HG02678 (cell line): ENCODE measurements around the gene RPS19BP1.

Experiments
- ATAC-seq: cut with Tn5 transposase; IDR thresholded peaks from one replicate; pipeline ENCODE4 v1.9.1; 2021; ENCODE audit warnings: mild to moderate bottlenecking, moderate library complexity; ENCODE audit not compliant: unreplicated experiment

RPS19BP1 gene, protein sequence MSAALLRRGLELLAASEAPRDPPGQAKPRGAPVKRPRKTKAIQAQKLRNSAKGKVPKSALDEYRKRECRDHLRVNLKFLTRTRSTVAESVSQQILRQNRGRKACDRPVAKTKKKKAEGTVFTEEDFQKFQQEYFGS

DNA sequence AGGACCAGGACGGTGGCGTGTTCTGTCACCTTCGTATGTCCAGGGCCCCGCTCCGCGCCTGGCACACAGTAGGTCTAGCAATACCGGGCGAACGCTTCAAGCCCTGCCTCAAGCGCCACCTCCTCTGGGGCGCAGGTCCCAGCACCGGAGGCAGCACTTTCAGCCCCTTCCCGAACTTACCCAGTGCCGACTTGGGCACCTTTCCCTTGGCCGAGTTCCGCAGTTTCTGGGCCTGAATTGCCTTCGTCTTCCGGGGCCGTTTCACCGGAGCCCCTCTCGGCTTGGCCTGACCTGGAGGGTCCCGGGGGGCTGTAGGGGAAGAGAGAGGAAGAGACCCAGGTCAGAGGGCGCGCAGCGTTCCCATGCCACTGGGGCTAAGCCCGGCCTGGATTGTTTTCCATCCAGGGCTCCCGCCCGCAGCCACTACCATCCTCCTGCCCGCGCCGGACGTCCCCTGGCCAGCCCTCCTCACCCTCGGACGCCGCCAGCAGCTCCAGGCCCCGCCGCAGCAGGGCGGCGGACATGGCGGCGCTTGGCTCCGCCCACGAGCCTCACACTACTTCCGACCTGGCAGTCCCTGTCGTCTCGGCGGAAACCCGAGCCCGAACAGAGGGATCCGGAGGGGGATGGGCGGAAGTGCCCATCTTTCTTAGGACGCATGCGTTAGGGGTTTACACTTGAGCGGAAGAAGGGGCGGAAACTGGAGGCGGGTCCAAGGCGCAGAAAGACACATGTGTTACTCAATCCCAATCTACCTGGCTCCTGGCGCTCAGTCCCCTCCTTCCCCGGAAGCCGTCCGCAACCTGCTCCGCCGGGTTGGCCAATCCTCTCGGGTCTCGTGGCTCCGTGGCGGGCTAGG, at the start of gene RPS19BP1:
Gene RPS19BP1, minus strand, starts transcription at position 534 of the 859 bp plus-strand sequence. Its CDS starts 10 bp downstream, at position 524.
- ATAC-seq: peak; percentile 82

- no peak for ATAC-seq
Measured at GRCh38 chr22:39581303-39581702, 48.8 kb upstream of the RPS19BP1 start.

GRCh38 chr22:39580795-39581194, 48.2 kb upstream of the RPS19BP1 start:
- no peak for ATAC-seq

GRCh38 chr22:39580006-39580441, 47.5 kb upstream of the RPS19BP1 start:
- ATAC-seq: no peak

DNA sequence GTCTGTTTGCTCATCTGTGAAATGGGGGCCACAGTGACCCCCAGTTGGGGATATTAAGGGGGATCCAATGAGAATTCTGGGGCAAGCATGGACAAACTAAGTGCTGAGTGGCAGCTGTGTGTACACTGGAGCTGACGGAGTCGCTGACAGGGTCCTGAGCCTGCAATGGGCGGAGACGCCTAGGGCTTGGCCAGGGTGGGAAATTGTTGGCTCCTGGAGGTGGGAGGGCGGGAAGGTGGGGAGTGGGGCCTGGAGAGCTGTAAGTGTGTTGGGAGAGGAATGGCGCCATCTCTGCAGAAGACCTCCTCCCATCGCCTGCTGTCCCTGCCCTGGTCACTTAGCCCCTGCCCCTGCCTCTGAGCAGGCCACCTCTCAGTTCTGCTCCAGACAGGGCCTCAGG, 45.4 kb upstream of the RPS19BP1 start:
- no peak for ATAC-seq

GRCh38 chr22:39577366-39577765, 44.8 kb upstream of the RPS19BP1 start:
- no peak for ATAC-seq

GRCh38 chr22:39576027-39576426, 43.5 kb upstream of the RPS19BP1 start:
- ATAC-seq: no peak

DNA sequence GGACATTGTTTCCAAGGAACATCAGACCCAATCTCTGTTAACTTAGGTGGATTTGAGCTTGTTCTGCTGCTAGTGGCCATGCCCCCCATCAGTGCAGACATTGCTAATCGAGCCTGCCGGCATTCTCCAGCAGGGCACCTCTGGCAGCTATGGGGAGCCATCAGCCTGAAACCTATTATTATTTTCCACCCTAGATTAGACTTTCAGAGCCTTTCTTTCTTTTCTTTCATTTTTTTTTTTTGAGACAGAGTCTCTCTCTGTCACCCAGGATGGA, 42.9 kb upstream of the RPS19BP1 start:
- no peak for ATAC-seq

GRCh38 chr22:39574779-39575551, 42.4 kb upstream of the RPS19BP1 start:
- no peak for ATAC-seq

GRCh38 chr22:39571538-39571937, 39.0 kb upstream of the RPS19BP1 start:
- ATAC-seq: no peak

- no peak for ATAC-seq
Measured at GRCh38 chr22:39570665-39571064, 38.1 kb upstream of the RPS19BP1 start, which contains the start of gene CACNA1I. CACNA1I (plus strand) TSS chr22:39570753; CDS start chr22:39570753, 0 bp downstream.

DNA sequence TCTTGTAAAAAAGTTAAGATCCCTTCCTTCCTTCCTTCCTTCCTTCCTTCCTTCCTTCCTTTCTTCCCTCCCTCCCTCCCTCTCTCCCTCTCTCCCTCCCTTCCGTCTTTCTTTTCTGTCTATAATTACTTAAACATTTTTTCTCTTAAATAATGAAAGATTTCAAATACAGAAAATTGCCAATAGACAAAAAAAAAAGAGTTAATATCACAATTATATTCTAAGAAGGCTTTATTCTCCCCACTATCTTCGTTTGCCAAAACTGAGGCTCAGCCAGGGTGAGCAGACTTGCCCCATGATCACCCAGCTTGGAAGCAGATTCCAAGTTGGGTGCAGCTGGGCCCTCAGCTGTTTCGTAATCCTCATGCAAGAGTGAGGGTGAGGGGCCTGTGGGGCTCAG, 37.7 kb upstream of the RPS19BP1 start:
- ATAC-seq: no peak

GRCh38 chr22:39569066-39569465, 36.5 kb upstream of the RPS19BP1 start:
- no peak for ATAC-seq

GRCh38 chr22:39568278-39568981, 35.9 kb upstream of the RPS19BP1 start:
- ATAC-seq: no peak

GRCh38 chr22:39567135-39567946, 34.8 kb upstream of the RPS19BP1 start:
- ATAC-seq: no peak

- no peak for ATAC-seq
Measured at GRCh38 chr22:39565414-39565944, 32.9 kb upstream of the RPS19BP1 start.

GRCh38 chr22:39563571-39564428, 31.3 kb upstream of the RPS19BP1 start:
- ATAC-seq: no peak

DNA sequence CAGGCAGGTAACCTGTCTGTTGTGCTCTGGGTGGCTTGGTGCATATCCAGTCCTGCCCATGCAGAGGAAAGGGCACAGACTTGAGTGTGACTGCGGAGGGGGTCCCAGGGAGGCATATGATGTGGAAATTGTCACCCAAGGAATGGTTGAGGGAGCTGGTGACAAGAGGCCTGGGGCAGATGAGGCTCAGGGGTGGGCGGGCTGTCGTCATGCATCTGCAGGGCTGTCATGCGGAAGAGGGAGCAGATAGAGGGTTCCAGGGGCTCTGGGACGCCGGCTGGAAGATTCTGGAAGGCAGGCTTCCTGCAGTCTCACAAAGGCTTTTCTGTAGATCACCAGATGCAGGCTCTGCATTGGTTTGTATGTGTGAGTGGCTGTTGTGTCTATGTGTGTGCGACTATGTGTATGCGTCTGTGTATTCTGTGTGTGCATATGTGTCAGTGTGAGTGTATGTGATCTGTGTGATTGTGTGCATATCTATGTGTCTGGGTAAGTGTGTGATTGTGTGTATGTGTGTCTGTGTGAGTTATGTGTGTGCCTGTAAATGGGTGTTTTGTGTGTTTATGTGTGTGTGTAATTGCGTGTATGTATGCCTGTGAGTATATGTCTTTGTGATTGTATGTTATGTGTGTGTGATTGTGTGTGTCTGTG, 30.4 kb upstream of the RPS19BP1 start:
- no peak for ATAC-seq

GRCh38 chr22:39560127-39560526, 27.6 kb upstream of the RPS19BP1 start:
- ATAC-seq: no peak
